ENCODE measurements around the gene GNAS-AS1. TPM values are rescaled to one million over a fixed set of nuclear protein-coding genes. Genes with fewer than 3 reads are reported as not detected.

GNAS-AS1 gene
- total and polyA plus RNA-seq, 10 of the 15 experiments (the other 5 are each of a cell fraction or from before 2014, with no cell fraction given), result 0.06 to 2.7 (median 1.2) TPM

DNA sequence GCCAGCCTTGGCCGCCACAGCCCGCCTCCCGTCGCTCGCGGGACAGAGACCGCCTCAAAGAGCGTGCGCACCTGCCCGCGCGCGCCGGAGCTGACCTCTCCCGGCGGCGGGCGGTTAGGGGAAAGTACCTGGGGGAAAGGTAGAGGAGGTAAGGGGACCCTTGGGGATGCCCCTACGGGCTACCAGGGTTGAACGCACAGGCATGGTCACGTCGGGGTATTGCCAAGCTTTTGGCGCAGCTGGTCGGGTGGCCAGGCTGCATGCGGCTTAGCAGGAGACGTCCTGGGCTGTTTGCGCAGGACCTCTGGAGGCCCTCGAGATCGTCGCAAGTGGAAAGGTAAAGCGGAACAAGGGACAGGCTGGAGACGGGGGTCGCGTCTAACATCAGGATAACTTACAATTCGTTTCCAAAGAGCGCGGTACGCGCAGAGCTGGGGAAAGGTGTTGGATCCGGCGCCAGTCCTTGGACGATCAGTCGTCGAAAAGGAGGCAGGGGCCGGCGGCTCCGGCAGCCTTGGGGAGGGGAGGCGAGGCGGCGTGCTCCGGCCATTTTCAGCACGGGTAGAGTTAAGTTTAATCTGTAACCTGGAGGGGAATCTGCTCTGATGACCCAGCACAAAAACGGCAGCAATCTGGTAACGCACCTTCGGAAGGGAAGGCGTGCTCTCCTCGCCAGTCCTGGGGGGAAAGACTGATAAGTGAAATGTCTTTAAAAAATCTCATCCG is 9.0 kb downstream of the GNAS-AS1 start:
- ChIA-PET POLR2A (interaction anchor here (0.6 kb wide), 1 partner anchor 1242 kb away, joined by 6 read pairs; no protein-coding TSS in a partner anchor), RAD21 (ENCODE audit: unreplicated experiment) (no interaction called here), SMC1A (ENCODE audit: uncharacterized antibody, unreplicated experiment) (no interaction called here), CTCF (no interaction called here)
- no peak overlapping the region for H3K4me3 ChIP-seq
- in situ Hi-C loops (cut with MboI) (no loop called here), intact Hi-C loops (cut with micrococcal nuclease; ENCODE audit: unreplicated experiment) (no loop called here)
- H3K4me2 ChIP-seq (ENCODE audit: control insufficient read depth, insufficient read depth), result no peak overlapping the region
- ATAC-seq (no peak), FAIRE-seq (no peak), DNase-seq (ENCODE audit: low read depth, low spot score) (no peak)
- H3K27ac ChIP-seq (ENCODE audit: control insufficient read depth, insufficient read depth), result no peak overlapping the region
- H3K36me3 ChIP-seq (ENCODE audit: control insufficient read depth in 2 of 2, insufficient read depth in 2 of 2, low read length in 1 of 2), result no peaks in the 10 kb centered on the region; a peak in 1 of 4 replicates
- no peaks in the 10 kb centered on the region for H3K79me2 ChIP-seq (ENCODE audit: control insufficient read depth, insufficient read depth, low read length)
- no peaks in the 10 kb centered on the region for H4K20me1 ChIP-seq (ENCODE audit: control insufficient read depth, insufficient read depth)
- no peaks in the 10 kb centered on the region; the same call in 1 of the 3 replicates for H3K9me3 ChIP-seq (replicated peaks; ENCODE audit: control insufficient read depth, insufficient read depth, low read length)
- peak; percentile 44 for TF ChIP-seq HDAC6 (IDR thresholded peaks at IDR 0.05; ENCODE audit: unreplicated experiment)
- no peak for TF ChIP-seq PAX8 (IDR thresholded peaks at IDR 0.05)
- H2AFZ ChIP-seq (ENCODE audit: control insufficient read depth, low read depth, low read length), result no peak overlapping the region
- WGBS (ENCODE audit: insufficient coverage, insufficient replicate concordance, low lambda C conversion rate, missing lambda C conversion rate), result 60% methylated on average over 58 of the region's 58 CpGs
- H3K9ac ChIP-seq (ENCODE audit: control insufficient read depth, insufficient read depth, low read length), result no peak overlapping the region
- H3K27me3 ChIP-seq (replicated peaks in 1 of 2; ENCODE audit: control insufficient read depth in 2 of 2, insufficient read depth in 2 of 2, low read length in 1 of 2), result peaks cover 0 to 2% of the 10 kb centered on the region in 2 experiments; a peak in 3 of 4 replicates
- H3K4me1 ChIP-seq (ENCODE audit: control insufficient read depth, insufficient read depth, low read length), result no peaks in the 10 kb centered on the region
- no TSS peak for BruUV-seq (replicated peaks)

- Histone ChIP-seq H3K9ac (ENCODE audit: control insufficient read depth, insufficient read depth, low read length) (no peak overlapping the region), H3K27me3 (replicated peaks in 1 of 2; ENCODE audit: control insufficient read depth in 2 of 2, insufficient read depth in 2 of 2, low read length in 1 of 2) (peaks cover 0 to 2% of the 10 kb centered on the region in 2 experiments; a peak in 3 of 4 replicates), H3K79me2 (ENCODE audit: control insufficient read depth, insufficient read depth, low read length) (no peaks in the 10 kb centered on the region), H2AFZ (ENCODE audit: control insufficient read depth, low read depth, low read length) (no peak overlapping the region), H3K4me3 (no peak overlapping the region), H3K4me2 (ENCODE audit: control insufficient read depth, insufficient read depth) (no peak overlapping the region), H3K36me3 (ENCODE audit: control insufficient read depth in 2 of 2, insufficient read depth in 2 of 2, low read length in 1 of 2) (no peaks in the 10 kb centered on the region; a peak in 1 of 4 replicates), H4K20me1 (ENCODE audit: control insufficient read depth, insufficient read depth) (no peaks in the 10 kb centered on the region), H3K4me1 (ENCODE audit: control insufficient read depth, insufficient read depth, low read length) (no peaks in the 10 kb centered on the region), H3K9me3 (replicated peaks; ENCODE audit: control insufficient read depth, insufficient read depth, low read length) (no peaks in the 10 kb centered on the region; the same call in 1 of the 3 replicates), H3K27ac (ENCODE audit: control insufficient read depth, insufficient read depth) (no peak overlapping the region)
- ChIA-PET SMC1A (ENCODE audit: uncharacterized antibody, unreplicated experiment) (no interaction called here), POLR2A (no interaction called here), RAD21 (ENCODE audit: unreplicated experiment) (no interaction called here), CTCF (no interaction called here)
- 63% methylated on average over 51 of the region's 51 CpGs for WGBS (ENCODE audit: insufficient coverage, insufficient replicate concordance, low lambda C conversion rate, missing lambda C conversion rate)
- TF ChIP-seq YY1 (IDR thresholded peaks at IDR 0.05; ENCODE audit: low read depth, low read length) (no peak), HDAC6 (IDR thresholded peaks at IDR 0.05; ENCODE audit: unreplicated experiment) (peak; percentile 28)
- TF ChIP-seq, protein P1, sequence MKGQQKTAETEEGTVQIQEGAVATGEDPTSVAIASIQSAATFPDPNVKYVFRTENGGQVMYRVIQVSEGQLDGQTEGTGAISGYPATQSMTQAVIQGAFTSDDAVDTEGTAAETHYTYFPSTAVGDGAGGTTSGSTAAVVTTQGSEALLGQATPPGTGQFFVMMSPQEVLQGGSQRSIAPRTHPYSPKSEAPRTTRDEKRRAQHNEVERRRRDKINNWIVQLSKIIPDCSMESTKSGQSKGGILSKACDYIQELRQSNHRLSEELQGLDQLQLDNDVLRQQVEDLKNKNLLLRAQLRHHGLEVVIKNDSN (IDR thresholded peaks at IDR 0.05; ENCODE audit: borderline replicate concordance, extremely low read length, insufficient read depth, low read depth, low read length), result no peak
- intact Hi-C loops (cut with micrococcal nuclease; ENCODE audit: unreplicated experiment), result no loop called here
- DNase-seq (ENCODE audit: low read depth, low spot score) (no peak), FAIRE-seq (no peak), ATAC-seq (no peak)
- in situ Hi-C loops (cut with MboI), result no loop called here
- BruUV-seq (replicated peaks), result no TSS peak
Observed at GRCh38 chr20:58840816-58841538, 9.7 kb downstream of the GNAS-AS1 start.
